DMS114 treated with DMSO at 0.1 percent for 48 hours (cell line): Measurements from ENCODE around the gene CEACAM6.
A peak's percentile ranks its signal among the peaks of the same experiment; 100 is the strongest.

Experiments
- DNase-seq: peaks from one replicate; lab custom pipeline; 2025; ENCODE audit not compliant: unreplicated experiment; lab: John Stamatoyannopoulos, UW

Gene CEACAM6

DNA sequence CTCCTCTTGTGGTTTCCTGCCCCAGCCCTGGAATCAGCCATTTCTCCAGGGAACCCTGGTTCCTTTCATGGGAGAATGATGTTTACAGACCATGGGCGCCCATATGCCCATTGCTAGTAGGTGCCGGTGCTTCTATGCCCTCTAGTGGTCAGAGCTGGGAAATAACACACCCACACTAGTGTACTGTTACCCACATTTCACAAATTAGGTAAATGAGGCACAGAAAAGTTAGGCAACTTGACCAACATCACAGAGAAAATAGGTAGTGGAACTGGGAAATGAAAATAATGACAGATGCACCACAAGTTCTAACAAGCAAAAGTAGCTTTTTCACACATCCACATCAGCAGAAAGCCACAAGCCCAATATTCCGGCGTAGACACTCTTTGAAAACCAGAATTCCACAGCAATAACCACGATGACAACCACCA, 39.7 kb downstream of the CEACAM6 start:
- peak; percentile 28 for DNase-seq

DNA sequence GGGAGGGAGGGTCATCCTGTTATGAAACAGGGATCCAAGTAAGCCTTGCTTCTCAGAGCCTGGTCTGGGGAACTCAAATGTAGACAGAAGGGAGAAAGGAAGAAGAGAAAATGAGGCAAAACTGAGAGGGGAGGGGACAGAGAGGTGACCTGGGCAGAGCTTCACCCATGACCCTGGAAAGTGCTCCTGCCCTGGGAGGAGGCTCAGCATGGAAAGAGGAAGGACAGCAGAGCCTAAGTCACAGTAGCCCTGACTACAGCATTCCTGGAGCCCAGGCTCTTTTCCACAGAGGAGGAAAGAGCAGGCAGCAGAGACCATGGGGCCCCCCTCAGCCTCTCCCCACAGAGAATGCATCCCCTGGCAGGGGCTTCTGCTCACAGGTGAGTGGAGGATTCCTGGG, 41.0 kb downstream of the CEACAM6 start, which contains the start of gene CEACAM3:
Gene CEACAM3, plus strand, starts transcription at position 226 of the 400 bp plus-strand sequence. Its CDS starts 91 bp downstream, at position 317.
- DNase-seq: no peak

DNA sequence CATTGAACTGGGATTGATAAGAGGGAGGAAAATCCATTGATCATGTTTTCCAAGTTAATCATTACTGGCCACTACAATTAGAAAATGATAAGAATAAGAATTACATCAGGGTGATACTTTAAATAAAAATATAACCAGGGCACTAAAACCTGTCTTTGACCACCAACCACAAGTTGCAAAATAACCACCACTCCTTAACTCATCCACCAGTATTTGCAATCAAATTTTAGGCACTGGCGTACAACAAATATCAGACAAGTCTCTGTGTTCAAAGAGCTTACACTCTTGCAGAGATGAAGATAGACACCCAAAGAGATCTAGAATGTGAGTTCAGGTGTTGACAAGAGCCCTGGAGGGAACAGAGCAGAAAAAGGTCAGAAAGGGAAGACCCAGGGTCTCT, 41.6 kb downstream of the CEACAM6 start:
- DNase-seq: no peak

DNA sequence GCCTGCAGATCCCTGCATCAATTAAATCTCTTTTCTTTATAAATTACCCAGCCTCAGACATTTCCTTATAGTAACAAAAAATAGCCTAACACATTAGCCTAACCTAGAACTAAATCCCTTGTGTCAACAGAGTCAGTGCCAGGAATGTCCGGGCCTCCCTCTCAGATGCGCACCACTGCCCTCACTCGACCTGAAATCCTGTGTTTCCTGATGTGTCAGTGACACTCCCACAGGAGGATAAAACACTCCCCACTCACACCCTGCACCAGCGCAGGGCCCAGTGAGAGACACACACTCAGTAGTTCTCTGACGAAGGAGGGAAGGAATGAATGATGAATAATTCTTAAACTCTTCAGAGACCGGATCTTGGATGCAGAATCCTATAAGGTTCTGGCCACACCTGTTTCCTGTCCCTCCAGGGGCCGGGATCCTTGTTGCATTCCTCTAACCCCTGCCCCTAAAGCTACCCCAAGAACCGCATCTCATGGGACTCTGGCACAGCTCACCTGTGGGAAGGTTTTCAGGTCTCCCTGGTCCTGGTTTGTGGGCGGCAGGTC, 44.2 kb downstream of the CEACAM6 start:
- no peak for DNase-seq

DNA sequence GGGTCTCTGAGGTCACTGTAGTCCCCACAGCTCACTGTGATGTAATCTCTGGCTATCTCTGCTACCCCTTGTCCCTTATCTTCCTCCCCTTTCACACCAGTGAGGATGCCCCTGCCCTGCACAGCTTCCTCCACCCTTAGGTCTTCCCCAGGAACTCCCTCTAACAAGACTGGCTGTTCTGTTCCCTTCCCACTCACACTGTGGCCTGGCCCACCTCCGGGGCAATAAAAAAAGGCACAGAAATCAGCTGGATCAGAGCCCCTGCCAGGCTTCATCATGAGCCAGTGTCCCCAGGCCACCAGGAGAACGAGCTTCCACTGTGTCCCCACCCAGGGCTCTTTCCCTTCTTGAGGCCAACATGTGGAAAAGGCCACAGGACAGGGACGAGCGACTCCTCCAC, 45.7 kb downstream of the CEACAM6 start:
- DNase-seq: no peak

DNA sequence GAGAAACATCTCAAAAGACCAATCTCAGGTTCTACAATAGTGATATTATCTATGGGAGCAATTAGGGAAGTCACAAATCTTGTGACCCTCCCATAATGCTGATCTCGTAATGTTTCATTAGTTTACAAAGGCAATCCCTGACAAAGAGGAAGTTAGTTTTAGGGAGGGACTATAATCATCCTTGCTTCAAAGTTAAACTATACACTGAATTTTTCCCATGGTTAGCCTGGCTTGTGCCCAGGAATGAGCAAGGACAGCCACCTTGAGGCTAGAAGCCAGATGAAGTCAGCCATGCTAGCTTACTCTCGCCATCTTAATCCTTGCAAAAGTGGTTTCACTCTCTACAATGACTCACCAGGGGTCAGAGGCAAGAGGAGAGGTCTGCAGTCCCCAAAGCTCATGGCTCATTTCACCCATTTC, 46.5 kb downstream of the CEACAM6 start:
- no peak for DNase-seq

DNA sequence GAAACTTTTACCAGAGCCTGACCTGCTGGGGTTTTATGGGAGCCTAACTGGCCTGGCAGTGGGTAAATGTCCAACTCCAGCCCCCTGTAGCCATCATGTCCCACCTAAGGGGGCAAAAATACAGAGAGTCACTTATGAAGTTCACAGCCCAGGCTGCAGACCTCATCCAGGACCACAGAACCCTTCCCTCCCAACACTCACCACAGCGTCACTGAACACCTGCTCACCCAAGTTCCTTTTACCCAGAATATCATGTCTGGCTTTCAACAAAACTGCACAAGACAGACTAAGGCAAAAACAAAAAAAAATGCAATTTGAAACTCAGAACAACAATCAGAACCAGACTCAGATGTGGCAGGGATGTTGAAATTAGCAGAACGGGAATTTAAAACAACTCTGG, 47.4 kb downstream of the CEACAM6 start:
- DNase-seq: no peak

DNA sequence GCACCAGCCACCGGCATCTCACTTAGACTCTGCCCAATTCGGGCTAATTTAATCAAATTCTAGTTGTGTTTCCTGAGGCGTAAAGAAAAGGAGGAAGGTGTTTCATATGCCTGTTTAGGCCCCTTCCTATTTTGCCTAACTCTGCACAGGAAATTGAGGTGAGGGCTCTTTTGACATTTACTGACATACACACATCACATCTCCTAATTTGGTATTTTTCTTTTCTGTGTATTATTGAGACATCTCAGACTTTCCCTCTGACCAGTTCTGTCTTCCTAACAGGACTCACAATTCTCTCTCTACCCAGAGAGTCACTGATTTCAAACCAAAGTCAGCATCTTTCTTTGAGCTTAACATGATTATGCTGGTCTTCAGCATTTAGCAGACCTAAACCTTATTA, 49.0 kb downstream of the CEACAM6 start:
- DNase-seq: no peak

DNA sequence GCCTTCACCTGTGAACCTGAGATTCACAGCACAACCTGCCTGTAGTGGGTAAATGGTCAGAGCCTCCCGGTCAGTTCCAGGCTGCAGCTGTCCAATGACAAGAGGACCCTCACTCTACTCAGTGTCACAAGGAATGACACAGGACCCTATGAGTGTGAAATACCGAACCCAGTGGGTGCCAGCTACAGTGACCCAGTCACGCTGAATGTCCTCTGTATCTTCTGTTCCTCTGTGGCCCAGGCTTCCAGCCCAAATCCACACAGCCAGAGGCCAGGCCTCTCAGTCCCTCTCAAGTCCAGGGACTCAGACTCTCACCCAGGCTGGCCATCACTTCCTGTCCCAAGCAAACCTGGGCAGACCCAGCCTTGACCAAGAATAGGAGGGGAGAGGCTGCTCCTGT, 51.8 kb downstream of the CEACAM6 start:
- DNase-seq: no peak

DNA sequence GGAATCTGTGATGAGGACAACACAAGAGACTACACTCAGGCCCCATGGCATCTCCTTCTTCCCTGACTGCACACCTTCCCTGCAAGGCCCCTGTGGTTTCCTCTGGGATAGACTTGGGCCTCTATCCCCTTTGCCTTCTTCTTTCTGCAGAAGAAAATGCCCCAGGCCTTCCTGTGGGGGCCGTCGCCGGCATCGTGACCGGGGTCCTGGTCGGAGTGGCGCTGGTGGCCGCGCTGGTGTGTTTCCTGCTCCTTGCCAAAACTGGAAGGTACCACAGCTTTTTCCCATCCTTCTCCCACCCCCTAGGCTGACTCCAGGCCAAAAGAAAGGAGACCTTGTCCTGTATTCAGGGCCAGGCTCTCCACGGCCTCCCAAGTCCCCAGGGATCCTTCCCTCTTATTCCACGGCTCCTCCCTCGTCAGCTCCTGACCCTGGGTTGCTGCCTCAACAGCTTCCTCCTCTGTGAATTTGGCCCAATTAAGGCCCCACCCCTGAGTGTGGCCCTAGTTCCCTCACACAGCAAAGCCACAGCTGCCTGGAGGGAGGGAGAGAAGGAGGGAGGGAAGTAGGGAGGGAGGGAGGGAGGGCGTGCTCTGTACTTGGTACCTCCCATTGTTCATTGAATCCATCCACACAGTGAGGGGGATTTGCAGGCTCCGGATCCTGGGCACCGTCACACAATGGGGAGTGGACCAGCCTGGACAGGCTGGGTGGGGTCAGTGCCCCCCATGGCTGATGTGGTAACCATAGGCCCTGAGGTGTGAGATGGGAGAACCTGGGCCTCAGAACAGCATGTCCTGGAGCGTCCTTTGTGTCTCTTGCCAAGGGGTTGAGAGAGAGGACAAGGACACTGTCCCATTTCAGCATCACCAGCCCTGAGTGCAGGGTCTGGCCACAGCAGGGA, 53.6 kb downstream of the CEACAM6 start:
- DNase-seq: no peak

DNA sequence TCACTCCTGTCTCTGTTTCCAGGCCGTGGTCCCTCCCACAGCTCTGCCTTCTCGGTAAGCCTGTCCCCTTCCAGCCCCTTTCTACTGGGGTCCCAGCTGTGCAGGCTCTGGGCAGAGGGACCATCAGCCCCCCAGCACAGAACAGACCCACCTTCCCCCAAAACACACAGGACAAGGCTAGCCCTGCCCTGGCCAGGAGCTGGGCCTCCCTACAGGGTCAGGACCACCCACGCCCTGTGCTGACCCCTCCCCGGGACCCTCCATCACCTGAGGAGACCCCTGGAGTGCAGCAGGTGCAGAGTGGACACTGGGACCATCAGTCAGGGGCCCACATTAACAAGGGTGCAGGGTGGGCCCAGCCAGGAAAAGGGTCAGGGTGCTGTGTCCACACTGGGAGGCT, 55.0 kb downstream of the CEACAM6 start:
- no peak for DNase-seq

DNA sequence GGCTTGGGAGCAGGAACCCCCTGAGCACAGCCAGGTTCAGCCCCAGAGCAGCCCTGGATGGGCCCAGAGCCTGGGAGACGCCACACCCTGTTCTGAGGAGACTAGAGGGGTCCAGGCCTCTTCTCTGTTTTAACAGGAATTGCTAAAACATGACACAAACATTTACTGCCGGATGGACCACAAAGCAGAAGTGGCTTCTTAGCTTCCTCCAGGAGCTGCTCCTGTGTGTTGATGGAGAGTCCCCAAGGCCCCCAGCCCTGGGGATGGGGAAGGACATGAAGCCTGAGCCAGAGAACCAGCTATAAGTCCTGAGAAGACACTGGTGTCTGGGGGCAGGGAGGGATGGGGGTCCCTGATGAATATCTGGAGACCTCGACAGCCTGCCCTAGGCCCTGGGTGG, 55.7 kb downstream of the CEACAM6 start:
- no peak for DNase-seq

DNA sequence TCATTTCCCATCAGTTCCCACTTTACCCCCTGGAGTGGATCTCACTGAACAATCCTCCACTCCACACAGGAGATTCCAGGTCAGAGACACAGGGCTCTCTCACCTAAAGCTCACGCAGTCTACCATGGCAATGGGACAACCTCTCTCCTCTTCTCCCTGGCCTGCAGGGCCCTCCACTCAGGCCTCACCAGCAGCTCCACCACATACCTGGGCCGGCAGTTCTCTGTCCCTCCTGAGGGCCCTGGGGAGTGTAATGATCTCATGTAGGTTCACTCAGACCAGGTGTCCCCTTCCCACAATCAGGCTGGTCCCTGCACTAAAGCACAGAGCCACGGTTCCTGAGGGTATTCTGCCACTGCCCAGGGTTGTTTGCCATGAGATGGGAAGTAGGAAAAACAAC, 56.7 kb downstream of the CEACAM6 start:
- no peak for DNase-seq

DNA sequence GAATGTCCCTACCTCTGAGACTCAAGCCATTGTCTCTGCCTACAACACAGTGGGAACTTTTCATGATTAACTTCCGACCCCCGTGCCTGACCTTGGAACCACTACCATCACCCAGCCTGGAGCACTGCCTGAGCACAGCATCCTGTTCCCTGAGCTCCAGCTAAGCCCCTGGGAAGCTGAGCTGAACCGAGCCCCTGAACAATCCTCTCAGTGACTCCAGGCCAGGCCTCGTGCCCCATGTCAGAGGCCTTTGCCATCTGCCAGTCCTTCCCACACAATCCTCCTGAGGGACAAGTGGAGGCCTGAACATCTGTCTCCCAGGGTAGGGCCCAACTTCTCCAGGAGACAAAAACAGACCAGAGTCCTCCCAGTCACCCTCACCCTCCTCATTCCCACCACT, 58.6 kb downstream of the CEACAM6 start:
- no peak for DNase-seq

DNA sequence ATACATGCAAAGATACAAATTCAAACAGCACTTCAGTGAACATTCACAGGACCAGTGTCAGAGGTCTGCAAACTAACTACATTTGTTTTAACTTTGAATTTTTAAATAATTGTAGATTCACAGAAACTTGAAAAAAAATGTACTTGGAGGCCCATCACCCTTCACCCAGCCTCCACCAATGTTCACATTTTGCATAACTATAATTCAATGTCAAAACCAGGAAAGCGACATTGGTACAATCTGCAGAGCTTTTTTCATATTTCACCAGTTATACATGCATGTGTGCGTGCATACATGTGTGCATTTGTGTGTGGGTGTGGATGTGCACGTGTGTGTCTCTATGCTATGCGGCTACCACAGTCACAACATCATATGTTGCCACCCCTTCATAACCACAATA, 60.0 kb downstream of the CEACAM6 start:
- no peak for DNase-seq

DNA sequence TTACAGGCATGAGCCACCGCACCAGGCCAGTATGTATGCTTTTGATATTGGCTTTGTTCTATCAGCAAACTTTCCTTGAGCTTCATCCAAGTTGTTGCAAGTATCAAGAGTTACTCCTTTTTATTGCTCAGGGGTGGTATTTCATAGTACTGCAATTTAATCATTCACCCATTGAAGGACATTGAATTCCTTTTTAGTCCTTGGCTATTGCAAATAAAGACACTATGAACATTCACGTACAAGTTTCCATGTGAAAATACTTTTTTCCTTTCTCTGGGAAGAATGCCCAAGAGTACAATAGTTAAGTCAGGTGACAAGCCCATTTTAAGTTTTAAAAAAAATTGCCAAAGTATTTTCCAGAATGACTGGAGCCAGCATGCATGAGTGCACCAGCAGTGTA, 61.4 kb downstream of the CEACAM6 start:
- no peak for DNase-seq

DNA sequence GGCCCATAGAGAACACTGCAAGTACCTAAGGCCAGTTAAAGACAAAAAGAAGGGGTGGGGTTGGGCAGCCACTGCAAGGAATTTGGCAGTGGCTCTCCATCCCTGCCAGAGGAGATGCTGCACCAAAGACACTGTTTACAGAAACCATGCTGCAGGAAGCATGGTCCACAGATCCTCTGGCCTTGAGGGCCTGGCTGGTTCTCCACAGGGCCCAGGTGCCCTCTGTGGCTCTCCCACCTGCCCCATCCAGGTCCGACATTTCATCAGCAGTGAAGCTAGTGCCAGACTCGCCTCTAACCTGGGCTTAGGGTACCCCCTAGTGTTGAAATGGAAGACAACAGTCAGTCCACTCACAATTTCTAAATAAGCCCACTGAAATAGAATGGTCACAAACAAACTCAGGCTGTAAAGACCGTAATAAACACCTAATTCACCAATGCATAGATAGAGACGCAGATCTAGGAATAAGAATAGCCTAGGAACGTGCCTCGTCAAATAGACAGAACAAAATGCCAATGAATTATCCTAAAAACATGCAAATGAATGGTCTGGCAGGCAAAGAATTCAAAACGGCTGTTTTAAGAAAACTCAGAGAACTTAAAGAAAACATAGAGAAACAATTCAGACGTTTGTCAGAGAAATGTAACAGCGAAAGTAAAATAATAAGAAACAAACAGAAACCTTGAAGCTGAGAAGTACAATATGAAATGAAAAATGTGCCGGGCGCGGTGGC, 65.8 kb downstream of the CEACAM6 start:
- DNase-seq: peak; percentile 59
